GM10266 (cell line): ENCODE measurements around the gene MAML3.

Experiments
- DNase-seq: peaks from one replicate; pipeline ENCODE4 v3.0.0; 2012; ENCODE audit errors: extremely low spot score
- CTCF ChIP-seq: IDR thresholded peaks from 2 replicates; pipeline ENCODE4 v1.5.1; 2012; ENCODE audit warnings: mild to moderate bottlenecking, low read depth; ENCODE audit not compliant: control insufficient read depth, insufficient read depth; ENCODE audit errors: missing control alignments

MAML3 gene

DNA sequence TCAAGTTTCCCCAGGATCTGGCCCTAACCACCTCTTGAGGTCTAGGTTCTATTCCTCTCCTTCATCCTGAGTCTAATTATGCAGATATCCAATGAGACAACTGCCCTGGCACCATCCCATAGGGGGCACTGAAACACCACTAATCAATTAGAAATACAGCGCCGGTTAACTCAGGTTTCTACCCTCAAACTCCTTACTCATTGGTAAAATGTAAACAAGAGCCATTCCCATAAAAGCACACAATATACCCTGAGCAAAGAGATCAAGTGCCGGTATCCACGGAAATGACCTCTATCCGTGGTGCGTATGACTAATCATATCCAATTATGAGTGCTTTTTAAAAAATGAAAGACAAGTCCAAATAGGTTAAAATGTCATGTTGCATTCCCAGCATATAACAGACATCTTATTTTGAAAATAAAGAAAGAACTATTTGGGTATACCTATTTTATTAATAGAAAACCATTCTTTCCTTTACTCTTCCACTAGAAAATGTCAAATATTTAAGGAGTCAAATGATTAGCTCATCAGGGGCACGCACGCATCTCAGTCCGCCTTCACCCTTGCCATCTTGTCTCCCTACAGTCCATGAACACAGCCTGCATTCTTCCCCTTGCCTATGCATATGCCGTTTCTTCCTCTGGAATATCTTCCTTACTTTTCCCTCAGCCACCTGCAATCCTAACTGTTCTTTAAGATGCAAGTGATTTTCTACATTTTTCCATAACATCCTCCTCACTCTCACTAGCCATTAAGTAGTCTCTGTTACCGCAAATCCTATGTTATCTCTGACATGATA is 141.1 kb downstream of the MAML3 start:
- no peak for DNase-seq
- TF ChIP-seq CTCF: peak; percentile 44

- no peak for DNase-seq
- TF ChIP-seq CTCF: no peak
Measured at GRCh38 chr4:140005699-140006098, 148.3 kb downstream of the MAML3 start.

- TF ChIP-seq CTCF: no peak
- DNase-seq: no peak
Measured at GRCh38 chr4:140004922-140005627, 148.9 kb downstream of the MAML3 start.

DNA sequence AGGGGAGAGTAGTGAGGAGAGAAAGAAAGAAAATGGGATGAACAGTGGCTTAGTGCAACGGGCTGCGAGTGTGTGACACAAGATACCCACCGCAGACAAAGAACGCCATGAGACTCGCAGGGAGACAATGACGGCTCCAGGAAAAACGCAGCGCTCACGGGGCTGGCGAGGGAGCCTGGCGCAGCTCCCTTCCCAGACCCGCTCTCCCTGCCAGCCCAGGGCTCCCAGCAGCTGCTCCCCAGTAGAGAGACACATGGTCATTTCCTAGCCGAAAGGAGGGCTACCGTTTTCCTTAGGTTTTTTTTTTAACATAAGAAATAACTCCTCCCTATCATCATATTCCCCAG is 149.5 kb downstream of the MAML3 start:
- DNase-seq: no peak
- no peak for TF ChIP-seq CTCF

DNA sequence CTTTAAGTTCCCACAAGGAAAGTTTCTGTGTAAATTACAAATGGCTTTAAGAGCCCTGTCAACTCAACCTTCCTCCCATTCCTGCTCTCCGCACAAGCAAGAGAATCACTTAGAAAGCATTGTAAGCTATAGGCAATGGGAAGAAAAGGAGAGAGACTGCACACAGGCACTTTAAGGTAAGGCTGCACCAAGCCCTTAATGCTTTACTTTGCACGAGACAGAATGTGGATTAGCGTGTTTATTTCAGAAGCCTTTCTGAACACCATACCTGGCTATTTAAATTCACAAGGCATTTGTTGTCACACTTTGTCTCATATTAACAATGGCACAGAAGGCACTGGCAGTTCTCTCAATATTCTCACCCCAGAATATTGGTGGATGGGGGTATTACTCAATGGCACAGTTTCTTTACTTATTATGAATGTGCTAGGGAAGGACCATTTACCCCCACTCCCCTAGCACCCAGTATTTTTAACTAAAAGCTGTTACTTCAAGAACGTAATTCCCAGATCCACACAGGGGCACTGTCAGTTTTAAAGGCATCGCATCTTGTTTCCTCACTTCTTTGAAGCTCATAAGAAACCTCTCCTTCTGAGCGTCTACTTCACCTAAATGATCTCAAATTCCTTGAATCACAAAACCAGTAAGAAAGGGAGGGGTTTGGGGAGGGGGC is 150.0 kb downstream of the MAML3 start:
- no peak for TF ChIP-seq CTCF
- no peak for DNase-seq

GRCh38 chr4:140000232-140000631 is 153.8 kb downstream of the MAML3 start:
- no peak for DNase-seq
- no peak for TF ChIP-seq CTCF
